Measurements from ENCODE around the gene C10orf71.

GRCh38 chr10:49353895-49354566, 55.1 kb downstream of the C10orf71 start:
- no peak for TF ChIP-seq CTCF (IDR thresholded peaks at IDR 0.05)
- TF ChIP-seq POLR2A (IDR thresholded peaks at IDR 0.05) = no peak

Data from heart left ventricle (tissue), 13 donors.